ENCODE results near the gene SMIM32.

The SMIM32 gene

GRCh38 chr5:136186796-136187195, 6.2 kb downstream of the SMIM32 start:
- DNase-seq (ENCODE audit: low read depth), result no peak

GRCh38 chr5:136185974-136186665, 6.8 kb downstream of the SMIM32 start:
- no peak for DNase-seq (ENCODE audit: low read depth)

- DNase-seq (ENCODE audit: low read depth), result no peak
These were observed 10.3 kb downstream of the SMIM32 start for GRCh38 chr5:136182618-136183017.

- DNase-seq (ENCODE audit: low read depth), result no peak
These were observed 18.8 kb downstream of the SMIM32 start for GRCh38 chr5:136174021-136174659.

GRCh38 chr5:136169218-136169617, 23.7 kb downstream of the SMIM32 start:
- no peak for DNase-seq (ENCODE audit: low read depth)

- DNase-seq (ENCODE audit: low read depth), result no peak
These were observed 26.1 kb downstream of the SMIM32 start for GRCh38 chr5:136166909-136167308.

GRCh38 chr5:136164226-136164625, 28.7 kb downstream of the SMIM32 start:
- no peak for DNase-seq (ENCODE audit: low read depth)

GRCh38 chr5:136162008-136162407, 31.0 kb downstream of the SMIM32 start:
- DNase-seq (ENCODE audit: low read depth), result no peak

GRCh38 chr5:136159457-136159856, 33.5 kb downstream of the SMIM32 start:
- no peak for DNase-seq (ENCODE audit: low read depth)

- DNase-seq (ENCODE audit: low read depth), result no peak
These were observed 35.4 kb downstream of the SMIM32 start for GRCh38 chr5:136157514-136157913.

- no peak for DNase-seq (ENCODE audit: low read depth)
These were observed 37.2 kb downstream of the SMIM32 start for GRCh38 chr5:136155761-136156160.

- no peak for DNase-seq (ENCODE audit: low read depth)
These were observed 37.9 kb downstream of the SMIM32 start for GRCh38 chr5:136155078-136155477.

GRCh38 chr5:136153581-136154236, 39.3 kb downstream of the SMIM32 start:
- DNase-seq (ENCODE audit: low read depth), result no peak

GRCh38 chr5:136149891-136150290, 43.1 kb downstream of the SMIM32 start:
- no peak for DNase-seq (ENCODE audit: low read depth)

GRCh38 chr5:136147632-136148031, 45.3 kb downstream of the SMIM32 start:
- DNase-seq (ENCODE audit: low read depth), result no peak

- no peak for DNase-seq (ENCODE audit: low read depth)
These were observed 46.8 kb downstream of the SMIM32 start for GRCh38 chr5:136146201-136146600.

- DNase-seq (ENCODE audit: low read depth), result no peak
These were observed 47.9 kb downstream of the SMIM32 start for GRCh38 chr5:136145030-136145429.

GRCh38 chr5:136143763-136144162, 49.2 kb downstream of the SMIM32 start:
- DNase-seq (ENCODE audit: low read depth), result no peak

GRCh38 chr5:136143312-136143711, 49.6 kb downstream of the SMIM32 start:
- DNase-seq (ENCODE audit: low read depth), result no peak

GRCh38 chr5:136141561-136141960, 51.4 kb downstream of the SMIM32 start:
- DNase-seq (ENCODE audit: low read depth), result no peak
